Stimulated activated CD4-positive, alpha-beta T cell treated with anti-CD3 and anti-CD28 coated beads, Interleukin-4, amount 100 ng/mL, for 1 hour (primary cell): ENCODE data around the gene HEPHL1.

Source experiments
- DNase-seq: peaks from one replicate; pipeline ENCODE4 v3.0.0-alpha.2; 2020

The HEPHL1 gene

DNA sequence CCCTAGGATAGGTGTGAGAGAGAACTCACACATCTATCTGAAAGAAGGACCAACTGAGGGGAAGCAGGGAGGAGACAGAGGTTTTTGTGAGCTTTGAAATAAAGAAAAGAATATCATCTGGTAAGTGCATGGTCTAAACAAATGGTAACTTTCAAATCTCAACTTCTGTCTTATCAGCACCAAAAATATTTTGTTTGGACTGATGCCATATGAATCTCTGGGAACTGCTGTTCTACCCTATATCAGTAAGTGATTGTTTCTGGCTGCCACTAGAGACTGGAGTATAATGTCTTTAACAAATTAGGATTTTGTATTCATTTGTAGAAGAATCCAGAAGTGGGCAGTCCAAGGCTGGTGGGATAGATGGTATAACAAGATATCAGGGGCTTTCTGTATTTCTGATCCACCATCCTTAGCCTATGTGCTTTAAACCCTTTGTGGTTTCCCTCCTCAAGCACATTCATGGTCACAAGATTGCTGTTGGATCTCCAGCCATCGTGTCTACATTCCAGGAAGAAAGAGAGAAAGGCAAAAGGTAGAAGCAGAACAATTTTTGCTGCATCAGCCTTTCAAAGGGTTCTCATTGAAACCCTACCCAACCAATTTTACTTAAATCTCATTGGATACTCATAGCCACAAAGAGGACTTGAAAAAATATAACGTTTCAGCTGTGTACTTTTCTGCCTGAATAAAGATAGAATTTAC lies 4.7 kb downstream of the HEPHL1 start:
- no peak for DNase-seq

GRCh38 chr11:94027210-94027609 lies 6.1 kb downstream of the HEPHL1 start:
- DNase-seq, result no peak

DNA sequence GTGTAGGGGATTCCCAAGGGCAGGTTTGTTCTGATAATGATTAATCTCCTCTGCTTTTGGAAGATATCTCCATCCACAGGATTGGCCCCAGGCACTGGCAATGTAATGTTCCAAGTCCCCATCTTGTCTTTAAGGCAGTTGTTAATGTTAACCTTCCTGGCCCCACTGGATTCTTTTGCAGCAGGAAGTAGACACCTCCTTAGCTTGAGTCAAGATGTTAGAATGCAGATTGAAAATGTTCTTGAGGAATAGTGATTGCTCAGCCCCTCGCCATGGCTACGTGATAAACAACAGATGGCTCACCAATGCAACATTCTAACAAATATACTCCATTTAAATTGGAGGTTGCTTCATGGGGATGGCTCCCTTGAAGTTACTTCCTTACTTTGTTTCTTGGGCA lies 7.3 kb downstream of the HEPHL1 start:
- no peak for DNase-seq

DNA sequence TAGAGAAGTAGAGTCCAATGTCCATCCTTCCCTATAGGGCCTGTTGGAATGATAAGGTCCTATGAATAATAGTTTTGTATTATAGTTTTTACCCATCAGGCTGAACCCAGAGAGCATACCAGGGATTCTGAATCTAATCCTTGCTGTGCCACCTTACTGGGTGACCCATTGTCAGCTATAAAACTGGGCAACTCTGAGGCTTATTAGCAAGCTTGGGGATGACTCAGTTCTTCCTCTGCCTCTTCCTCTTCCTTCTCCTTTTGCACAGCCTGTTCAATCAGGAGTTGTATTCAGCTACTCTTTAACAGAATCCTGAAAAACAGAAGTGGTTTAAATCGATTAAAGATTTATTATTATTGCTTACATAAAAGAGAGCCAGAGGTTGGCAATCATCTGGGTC lies 8.9 kb downstream of the HEPHL1 start:
- no peak for DNase-seq

GRCh38 chr11:94031625-94032024 lies 10.5 kb downstream of the HEPHL1 start:
- DNase-seq, result no peak

GRCh38 chr11:94032066-94032465 lies 10.9 kb downstream of the HEPHL1 start:
- no peak for DNase-seq

DNA sequence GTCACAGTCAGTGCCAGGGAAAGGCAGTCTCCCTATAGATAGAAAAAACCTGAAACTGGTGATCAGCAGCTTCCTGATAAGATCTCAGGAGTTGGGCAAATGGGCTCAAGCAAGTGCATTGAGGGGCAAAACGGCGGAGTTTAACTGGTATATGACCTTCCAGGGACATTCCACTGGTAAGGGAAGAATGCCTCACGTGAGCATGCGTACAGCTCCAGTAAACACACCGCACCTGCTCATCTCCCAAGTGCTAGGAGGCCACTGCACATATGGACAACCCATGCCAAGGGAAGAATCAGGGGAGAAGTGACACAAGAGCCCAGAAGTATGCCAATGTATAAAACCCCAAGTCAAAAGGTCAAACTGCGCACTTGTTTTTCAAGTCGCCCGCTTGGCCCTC lies 11.6 kb downstream of the HEPHL1 start:
- no peak for DNase-seq

DNA sequence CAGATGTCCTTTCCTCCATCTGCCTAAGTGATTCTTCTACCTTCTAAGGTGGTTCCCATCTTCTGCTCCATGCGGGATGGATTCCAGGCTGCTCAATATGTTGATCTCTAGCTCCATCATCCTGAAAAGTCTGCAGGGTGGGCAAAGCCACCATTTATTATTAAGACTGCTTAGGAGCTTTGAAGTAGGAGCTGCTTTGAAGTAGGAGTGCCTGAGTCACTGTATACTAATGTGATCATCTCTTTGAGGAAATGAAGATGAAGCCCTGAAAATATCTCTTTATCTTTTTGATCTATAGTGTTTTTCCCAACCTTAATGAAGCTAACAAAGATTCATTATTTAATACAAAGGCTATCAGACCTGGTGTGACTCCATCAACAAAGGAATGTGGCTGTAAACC lies 13.1 kb downstream of the HEPHL1 start:
- DNase-seq, result no peak

DNA sequence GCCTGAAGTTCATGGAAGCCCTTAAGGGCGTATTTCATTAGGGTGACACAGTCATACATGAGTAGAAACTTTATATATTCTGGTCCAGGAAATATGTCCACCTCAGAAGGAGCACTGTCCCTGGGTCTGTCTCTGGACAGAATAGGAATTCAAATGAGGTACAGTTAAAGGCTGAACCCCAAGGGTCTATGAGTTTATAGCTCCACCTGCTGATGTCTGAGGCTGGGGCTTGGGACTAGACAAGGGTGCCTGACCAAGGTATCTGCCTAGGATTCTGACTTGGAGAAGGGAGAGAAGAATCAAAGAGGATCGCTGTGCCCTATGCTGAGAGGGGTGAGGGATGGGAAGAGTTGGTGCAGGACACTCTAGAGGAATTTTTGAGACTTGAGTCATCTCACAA lies 14.9 kb downstream of the HEPHL1 start:
- DNase-seq, result no peak

DNA sequence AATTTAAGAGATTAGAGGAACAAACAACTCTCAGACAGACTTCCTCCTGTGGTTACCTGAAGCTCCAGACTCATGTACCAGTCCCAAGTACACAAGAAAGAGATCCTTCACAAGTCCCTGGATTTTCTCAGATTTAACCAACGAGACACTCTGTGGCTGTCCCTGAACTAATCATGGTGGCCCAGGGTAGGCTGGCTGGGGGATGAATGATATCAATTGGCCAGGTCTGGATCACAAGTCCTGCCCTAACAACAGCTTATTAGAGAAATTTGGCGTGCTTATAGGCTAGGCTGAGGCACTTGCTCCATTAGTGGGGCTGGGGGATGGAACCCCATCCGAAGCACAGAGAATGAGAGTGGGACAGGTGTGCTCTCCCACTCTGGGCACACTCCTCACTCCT lies 22.1 kb downstream of the HEPHL1 start:
- no peak for DNase-seq

GRCh38 chr11:94046796-94047195 lies 25.6 kb downstream of the HEPHL1 start:
- no peak for DNase-seq

DNA sequence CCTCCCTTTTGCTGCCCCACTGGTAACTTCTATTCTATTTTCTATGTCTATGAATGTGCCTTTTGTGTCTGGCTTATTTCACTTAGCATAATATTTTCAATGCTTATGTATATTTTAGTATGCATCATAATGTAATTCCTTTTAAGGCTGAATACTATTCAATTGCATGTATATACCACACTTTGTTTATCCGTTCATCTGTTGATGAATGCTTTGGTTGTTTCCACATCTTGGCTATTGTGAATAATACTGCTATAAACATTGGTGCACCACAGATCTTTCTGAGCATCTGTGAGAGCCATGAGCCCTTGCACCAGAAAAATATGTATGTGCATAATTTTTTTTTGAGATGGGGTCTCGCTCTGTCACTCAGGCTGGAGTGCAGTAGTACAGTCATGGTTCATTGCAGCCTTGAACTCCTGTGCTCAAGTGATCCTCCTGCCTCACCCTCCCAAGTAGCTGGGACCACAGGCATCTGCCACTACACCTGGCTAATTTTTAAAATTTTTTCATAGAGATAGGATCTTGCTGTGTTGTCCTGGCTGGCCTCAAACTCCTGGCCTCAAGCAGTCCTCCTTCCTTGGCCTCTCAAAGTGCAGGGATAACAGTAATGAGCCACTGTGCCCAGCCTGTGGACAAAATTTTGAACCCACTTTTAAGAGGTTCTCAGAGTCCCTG lies 27.0 kb downstream of the HEPHL1 start:
- DNase-seq, result no peak

GRCh38 chr11:94049351-94049750 lies 28.2 kb downstream of the HEPHL1 start:
- no peak for DNase-seq

DNA sequence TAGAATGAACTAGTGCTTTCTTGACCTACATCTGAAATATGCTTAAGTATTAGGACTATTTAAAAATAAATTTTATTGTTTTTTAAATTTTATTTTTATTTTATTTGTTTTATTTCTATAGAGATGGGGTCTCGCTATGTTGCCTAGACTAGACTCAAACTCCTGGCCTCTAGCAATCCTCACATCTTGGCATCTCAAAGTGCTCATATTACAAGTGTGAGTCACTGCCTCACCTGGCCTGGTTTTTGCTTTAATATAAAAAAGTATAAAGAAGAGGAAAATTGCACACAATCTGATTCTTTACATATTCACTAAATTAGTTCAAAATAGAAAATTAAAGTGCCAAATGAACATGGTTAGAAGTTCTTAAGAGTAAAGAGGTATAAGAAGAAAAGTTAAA lies 37.5 kb downstream of the HEPHL1 start:
- no peak for DNase-seq

- no peak for DNase-seq
Observed at GRCh38 chr11:94059065-94059464, 37.9 kb downstream of the HEPHL1 start.

DNA sequence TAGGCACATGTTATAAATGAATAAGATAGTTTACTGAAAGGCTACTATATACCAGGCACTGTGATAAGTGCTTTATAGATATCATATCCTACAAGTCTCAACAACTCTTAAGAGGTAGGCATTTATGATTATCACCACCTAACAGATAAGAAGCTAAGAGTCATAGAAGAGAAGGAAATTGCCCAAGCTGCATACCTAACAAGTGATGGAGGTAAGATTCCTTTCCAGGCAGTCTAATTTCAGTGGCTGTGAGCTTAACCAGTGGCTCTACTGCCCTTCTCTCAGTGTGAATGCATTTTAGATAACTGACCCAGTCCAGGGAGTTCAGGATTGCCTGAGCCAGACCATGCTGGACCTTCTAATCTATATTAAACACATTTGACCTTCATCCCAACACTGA lies 39.2 kb downstream of the HEPHL1 start:
- DNase-seq, result no peak

GRCh38 chr11:94062360-94062759 lies 41.2 kb downstream of the HEPHL1 start:
- DNase-seq, result no peak

GRCh38 chr11:94066901-94067429 lies 45.8 kb downstream of the HEPHL1 start:
- DNase-seq, result no peak

- DNase-seq, result no peak
Observed at GRCh38 chr11:94068764-94069163, 47.6 kb downstream of the HEPHL1 start.

GRCh38 chr11:94077552-94078293 lies 56.6 kb downstream of the HEPHL1 start:
- no peak for DNase-seq

- no peak for DNase-seq
Observed at GRCh38 chr11:94084164-94084563, 63.0 kb downstream of the HEPHL1 start.

- DNase-seq, result no peak
Observed at GRCh38 chr11:94088906-94089305, 67.8 kb downstream of the HEPHL1 start.

GRCh38 chr11:94089341-94089740 lies 68.2 kb downstream of the HEPHL1 start:
- no peak for DNase-seq

DNA sequence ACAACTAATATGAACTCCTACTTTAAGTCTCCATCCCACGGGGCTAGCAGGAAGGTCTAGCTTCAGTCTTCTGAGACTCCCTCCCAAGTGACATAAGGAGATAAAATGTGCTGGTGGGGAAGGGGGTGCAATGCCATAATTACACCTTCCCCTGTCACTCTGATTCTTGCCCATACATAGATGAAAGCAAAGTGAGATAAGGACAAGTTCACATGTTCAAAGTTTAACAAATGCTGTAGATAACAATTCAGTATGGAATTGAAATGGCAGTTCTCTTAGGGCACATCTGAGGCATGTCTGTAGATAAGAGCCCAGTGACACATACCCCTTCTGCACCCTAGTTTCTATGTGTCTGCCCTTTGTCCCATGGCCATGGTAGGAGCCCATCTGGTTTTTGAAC lies 69.2 kb downstream of the HEPHL1 start:
- no peak for DNase-seq
